Measurements from ENCODE around the gene SCFD1.
A peak's percentile ranks its signal among the peaks of the same experiment; 100 is the strongest.
"Not testable (repeated sequence)": the region's sequence is repeated elsewhere in the genome, so short reads cannot be mapped to it uniquely, and the experiment has no call there.

The SCFD1 gene

DNA sequence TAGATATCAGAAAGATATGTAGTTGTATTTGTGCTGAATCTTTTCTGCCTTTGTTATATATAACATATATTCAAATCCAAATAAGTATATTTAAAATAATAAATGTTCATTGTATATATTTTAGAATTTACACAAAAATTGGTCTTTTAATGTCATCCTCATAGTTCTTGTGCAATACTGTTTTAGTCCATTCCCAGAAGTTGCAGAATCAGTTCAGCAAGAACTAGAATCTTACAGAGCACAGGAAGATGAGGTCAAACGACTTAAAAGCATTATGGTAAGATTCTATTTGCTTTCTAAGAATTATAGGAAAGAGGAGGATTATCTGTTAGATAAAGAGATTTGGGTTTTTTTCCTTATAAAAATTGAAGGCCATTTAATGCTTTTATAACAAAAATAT is 51.0 kb downstream of the SCFD1 start:
- DNase-seq (ENCODE audit: low spot score) = no peak

DNA sequence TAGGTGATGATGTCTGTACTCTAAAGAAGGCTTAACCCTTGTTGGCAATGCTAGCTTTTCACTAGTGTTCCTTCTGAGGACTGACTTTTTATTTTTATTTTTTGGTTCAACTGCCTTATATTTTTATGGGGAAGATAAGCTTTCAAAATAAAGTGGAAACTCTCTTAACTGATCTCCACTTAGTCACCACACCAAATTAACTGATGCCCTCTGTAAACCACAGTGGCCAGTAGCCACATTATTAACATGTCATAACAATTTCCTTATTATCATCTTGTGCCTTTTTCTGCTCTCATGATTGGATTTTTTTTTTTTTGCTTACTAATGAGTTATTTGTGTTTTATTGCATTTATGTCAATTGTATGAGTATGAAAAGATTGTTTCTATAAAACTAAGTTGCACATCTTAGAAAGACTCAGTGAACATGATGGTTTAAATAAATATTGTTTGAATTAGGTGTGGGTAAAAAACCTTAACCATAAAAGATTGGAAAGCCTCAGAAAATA is 56.9 kb downstream of the SCFD1 start:
- no peak for DNase-seq (ENCODE audit: low spot score)

DNA sequence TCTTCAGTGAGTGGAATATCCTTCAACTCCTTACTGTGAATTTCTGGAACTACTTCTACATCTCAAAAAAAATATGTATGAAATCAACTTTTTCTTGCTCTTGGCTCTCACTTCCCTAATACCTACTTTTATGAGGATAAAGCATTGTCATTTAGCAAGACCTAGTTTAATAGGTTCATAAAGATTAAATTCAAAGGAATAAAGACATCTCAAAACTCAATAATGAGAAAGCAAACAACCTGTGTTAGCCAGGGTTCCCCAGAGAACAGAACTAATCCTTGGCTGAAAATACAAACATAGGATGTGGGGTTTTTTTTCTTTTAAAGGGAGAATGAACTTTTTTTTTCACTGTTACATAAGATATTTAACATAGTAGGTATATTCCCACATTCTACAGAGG is 57.9 kb downstream of the SCFD1 start:
- DNase-seq (ENCODE audit: low spot score) = no peak

DNA sequence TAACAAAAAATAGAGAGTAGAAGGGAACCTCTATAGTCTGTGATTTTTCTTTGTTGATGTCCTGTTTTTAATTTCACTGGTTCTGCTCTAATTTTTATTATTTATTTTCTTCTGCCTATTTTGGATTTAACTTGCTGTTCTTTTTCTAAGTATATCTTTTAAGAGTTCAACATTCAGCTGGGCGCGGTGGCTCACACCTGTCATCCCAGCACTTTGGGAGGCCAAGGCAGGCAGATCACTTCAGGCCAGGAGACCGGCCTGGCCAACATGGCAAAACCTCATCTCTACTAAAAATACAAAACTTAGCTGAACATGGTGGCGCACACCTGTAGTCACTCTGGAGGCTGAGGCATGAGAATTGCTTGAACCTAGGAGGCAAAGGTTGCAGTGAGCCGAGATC is 58.7 kb downstream of the SCFD1 start:
- not testable (repeated sequence) for DNase-seq (ENCODE audit: low spot score)

DNA sequence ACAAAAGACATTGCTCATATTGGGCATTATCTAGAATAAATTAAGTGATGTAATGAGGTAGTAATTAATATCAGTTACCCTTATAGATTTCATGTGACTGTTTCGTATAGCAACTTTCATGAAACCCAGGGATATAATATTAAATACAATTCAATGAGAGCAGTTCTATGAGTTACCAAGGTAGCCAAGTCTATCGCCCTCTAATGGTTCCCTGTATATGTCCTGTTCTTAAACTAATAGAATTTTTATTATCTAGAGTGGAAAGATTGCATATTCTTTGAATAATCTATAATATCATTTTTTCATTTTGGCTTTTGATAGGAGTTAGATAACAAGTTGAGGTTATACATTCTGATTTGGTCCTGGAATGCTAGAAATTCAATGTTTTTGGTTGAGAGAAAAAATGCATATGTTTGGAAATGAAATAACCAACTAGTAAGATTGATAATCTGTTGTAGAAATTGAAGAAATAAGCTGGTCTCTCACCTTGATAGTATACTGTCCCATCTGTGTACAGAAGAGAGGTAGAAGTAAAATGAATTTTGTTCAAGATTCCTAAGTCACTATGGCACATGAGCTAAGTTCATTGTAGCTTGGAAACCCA is 59.7 kb downstream of the SCFD1 start:
- DNase-seq (ENCODE audit: low spot score) = peak; percentile 11

DNA sequence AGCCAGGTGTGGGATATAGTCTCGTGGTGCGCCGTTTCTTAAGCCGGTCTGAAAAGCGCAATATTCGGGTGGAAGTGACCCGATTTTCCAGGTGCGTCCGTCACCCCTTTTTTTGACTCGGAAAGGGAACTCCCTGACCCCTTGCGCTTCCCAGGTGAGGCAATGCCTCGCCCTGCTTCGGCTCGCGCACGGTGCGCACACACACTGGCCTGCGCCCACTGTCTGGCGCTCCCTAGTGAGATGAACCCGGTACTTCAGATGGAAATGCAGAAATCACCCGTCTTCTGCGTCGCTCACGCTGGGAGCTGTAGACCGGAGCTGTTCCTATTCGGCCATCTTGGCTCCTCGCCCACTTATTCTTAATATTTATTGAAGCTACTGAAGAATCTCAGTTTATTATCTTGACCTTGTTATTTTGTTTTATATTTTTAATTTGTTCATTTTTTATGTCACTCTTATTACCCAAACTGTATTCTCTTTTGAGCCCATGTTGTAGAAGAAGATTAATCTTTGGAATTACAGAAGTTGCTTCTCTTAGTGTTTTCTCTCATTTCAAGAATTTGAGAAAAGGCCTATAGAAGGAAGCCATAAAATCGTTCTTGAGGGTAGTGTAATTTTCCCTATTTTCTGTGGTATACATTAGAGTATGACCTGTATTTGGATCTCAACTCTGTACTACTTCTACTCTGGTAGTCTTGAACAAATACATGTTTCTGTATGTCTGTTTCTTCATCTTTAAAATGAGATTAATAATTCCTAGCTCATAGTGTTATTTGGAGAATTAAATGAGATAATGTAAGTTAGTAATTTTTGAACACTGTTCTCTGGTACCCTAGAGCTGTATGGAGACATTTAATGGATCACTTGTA is 68.6 kb downstream of the SCFD1 start:
- DNase-seq (ENCODE audit: low spot score) = not testable (repeated sequence)

DNA sequence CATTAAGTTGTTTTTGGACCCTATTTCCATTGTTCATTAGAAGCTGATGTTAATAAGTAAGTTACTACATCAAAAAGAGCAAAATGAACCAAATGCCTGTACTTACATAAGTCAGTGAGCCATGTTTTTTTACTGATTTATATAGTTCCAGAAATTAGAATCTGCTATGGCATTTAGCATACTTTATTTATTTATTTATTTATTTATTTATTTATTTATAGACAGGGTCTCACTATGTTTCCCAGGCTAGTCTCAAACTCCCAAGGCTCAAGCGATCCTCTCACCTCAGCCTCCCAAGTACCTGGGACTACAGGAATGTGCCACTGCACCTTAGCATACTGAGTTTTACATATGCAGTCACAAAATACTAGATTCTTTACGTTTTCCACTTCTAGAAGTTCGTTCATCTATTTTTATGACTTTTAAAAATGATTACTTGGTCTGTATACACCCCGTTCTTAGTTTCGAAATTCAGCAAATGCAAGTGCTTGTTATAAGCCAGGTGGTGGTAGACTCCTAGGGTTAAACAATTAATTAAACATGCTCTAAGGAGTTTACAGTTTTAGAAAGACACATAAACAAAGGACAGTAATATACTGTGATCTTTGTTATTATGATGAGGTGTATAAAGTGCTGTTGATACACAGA is 69.8 kb downstream of the SCFD1 start:
- DNase-seq (ENCODE audit: low spot score) = no peak

DNA sequence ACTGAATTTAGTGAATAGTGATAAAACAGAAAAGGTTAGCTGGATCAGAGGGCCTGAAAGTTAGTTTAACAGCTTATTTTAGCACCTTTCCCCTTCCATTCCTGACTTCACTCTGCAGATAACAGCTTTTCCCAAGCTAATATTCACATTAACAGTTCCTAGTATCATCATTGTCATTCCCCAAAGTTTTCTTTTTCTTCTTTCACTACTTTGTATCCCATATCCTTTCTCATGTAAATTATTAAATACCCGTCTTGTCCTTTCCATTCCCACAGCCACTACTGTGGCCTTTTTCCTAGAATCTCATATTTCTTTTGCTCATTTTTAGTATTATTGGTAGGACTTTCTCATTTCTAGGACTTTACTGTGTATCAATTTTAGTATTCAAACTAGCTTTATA is 70.5 kb downstream of the SCFD1 start:
- no peak for DNase-seq (ENCODE audit: low spot score)

DNA sequence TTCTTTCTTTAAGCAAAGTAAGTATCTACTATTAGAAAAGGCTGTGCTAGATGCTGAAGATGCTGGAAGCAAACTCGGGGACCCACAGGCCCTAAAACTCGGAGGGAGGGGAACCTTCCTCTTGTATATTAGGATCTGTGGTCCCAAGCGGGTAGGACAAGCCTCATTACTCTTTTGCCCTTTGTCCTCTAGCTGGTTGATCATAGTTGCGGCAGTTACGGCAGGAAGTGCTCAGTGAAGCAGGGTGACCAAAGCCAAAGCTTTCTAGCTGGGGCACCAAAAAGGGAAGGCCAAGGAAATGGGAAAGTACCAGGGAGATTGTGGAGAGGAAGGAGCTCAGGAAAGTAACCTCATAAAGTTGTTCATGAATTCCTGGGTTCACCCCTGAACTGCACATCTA is 76.3 kb downstream of the SCFD1 start:
- DNase-seq (ENCODE audit: low spot score) = no peak

DNA sequence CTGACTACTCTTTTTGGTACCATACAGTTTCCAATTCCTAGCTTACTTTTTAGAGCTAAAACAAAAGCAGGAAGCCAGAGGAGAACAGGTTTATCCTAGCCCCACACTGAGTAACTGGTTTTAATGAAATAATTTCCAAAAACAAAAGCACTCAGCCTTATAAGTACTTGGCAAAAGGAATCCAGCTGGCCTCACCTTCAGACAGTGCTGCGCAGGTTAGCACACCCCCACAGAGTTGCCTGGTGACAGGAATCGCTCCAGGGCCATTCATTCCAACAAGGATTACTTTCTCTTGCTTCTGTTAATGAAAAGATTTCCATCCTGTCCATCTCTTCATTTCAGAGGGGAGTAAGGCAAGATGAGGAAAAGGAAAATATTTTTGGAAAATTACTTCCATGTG is 84.6 kb downstream of the SCFD1 start:
- no peak for DNase-seq (ENCODE audit: low spot score)

DNA sequence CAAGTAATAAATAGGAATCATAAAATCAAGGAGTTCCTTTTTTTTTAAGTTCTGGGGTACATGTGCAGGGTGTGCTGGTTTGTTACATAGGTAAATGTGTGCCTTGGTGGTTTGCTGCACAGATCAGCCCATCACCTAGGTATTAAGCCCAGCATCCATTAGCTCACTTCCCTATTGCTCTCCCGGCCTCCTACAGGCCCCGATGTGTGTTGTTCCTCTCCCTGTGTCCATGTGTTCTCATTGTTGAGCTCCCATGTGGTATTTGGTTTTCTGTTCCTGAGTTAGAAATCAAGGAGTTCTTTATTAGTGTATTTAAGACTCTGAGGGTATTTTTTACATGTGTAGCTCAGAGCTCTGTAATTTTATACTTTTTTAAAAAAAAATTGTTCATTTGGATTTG is 86.0 kb downstream of the SCFD1 start:
- no peak for DNase-seq (ENCODE audit: low spot score)

DNA sequence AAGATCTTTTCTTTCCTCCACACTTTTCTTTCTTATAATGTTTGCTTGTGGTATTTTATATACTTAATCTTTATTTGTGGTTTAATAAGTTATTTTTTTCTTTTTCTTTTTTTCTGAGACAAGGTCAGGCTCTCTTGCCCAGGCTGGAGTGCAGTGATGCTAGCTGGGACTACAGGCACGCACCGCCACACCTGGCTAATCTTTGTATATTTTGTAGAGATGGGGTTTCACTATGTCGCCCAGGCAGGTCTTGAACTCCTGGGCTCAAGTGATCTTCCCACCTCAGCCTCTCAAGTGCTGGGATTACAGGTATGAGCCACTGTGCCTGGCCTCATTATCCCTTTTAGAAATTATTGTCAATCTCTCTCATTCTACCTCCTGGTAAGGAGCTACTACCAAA is 87.1 kb downstream of the SCFD1 start:
- no peak for DNase-seq (ENCODE audit: low spot score)

DNA sequence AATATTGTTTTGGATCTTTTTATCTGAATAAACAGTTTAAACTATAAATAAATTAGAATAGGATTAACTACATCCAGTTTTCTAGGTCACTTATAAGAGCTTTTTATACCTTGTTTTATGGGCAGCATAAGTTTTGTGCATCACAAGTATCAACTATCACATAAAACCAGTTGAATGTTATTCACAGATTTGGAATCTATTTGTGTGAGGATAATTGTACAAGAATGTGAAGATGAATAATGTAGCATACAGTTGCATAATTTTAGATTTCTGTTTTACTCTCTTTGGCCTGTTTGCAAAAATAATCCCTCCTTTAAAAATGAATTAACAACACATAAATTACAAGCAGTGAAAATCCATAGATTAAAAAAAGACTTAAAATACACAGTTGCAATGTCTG is 88.8 kb downstream of the SCFD1 start:
- peak; percentile 44 for DNase-seq (ENCODE audit: low spot score)

DNA sequence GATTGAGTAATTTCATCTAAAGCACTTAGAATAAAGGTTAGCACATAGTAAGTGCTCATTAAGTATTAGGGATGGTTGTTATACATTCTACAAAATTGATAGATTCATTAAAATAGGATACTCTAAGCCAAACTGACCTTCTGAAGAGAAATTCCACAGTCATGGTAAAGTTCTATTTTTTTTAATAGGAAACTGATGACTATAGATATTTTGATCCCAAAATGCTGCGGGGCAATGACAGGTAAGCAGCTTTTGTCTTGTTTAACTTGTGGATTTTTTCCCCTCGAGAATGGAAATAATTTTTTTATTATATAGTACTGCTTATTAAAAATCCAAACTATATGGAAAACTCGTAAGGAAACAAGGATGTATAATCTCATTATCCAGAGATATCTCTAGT is 97.0 kb downstream of the SCFD1 start:
- DNase-seq (ENCODE audit: low spot score) = no peak

DNA sequence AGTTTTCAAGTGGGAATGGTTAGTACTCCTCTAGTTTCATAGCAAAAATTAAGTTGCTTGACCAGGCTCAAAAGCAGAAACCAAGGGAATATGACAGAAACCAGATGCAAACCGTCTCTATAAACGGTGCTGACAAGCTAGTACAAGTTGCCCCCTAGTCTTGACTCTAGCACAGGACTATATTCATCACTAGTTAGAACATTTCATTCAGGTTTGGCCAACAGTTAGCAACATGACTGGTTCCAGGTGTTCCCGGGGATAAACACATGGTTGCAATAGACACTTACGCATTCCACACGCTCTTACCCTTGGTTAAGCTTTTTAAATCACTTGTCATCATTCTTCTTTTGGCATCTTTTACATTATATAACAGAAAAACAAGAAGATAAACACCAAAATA is 103.6 kb downstream of the SCFD1 start:
- no peak for DNase-seq (ENCODE audit: low spot score)

DNA sequence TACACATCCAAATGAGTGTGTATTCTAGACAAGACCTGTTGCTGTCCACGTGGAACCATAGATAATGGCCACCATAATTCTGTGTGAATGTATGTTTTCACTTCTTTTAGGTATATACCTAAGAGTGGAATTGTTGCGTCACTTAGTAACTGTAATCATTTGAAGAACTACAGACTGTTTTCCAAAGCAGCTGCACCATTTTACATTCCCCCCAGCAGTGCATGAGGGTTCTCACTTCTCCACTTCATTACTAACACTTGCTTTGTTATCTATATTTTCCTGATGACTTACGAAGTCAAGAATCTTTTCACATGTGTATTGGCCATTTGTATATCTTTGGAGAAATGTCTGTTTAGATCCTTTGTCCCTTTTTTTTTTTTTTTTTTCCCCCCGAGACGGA is 106.4 kb downstream of the SCFD1 start:
- DNase-seq (ENCODE audit: low spot score) = no peak

DNA sequence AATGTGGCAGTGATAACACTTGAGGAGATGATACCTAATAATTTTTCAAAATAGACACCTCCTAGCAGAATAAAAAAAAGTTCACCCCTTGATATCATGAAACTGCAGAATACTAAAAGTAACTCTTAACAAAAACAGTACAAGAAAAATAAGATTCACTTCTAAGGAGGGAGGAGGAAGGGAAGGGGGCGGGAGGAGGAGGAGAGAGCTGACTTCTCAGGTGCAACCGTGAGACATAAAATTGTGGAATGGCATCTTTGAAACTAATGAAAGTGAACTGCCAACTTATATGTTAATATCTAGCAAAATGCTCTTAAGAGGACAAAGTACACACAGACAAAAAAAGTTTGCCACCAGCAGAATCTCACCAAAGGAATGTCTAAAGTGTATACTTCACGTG is 115.8 kb downstream of the SCFD1 start:
- DNase-seq (ENCODE audit: low spot score) = no peak

DNA sequence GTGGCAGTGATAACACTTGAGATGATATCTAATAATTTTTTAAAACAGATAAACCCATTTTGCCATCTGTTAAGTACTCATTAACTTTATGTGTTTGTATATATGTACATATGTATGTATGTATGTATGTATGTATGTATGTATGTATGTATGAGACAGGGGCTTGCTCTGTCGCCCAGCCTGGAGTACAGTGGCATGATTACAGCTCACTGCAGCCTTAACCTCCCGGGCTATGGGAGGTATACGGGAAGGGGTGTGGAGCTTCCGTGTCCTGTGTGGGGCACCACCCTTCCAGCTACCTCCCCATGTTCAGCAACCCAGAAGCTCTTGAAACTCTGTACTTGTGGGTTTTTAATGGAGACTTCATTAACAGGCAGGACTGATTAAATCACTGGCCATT is 116.9 kb downstream of the SCFD1 start:
- DNase-seq (ENCODE audit: low spot score) = no peak

DNA sequence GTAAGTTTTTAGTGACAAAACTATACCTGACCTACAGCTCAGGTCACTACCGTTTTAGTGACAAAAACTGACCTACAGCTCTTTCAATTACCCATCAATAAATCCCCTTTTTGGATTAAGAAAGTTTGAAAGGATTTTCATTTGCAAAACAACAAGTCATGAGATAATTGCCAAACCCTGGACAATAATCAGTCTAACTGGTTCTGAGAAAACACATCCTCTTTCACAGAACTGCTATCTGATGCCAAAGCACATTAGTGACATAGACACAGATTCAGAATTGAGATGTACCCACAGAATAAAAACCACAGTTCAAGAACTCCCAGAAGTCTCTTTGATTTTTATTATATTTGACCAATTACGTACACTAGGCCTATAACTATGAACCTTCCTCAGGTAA is 126.2 kb downstream of the SCFD1 start:
- no peak for DNase-seq (ENCODE audit: low spot score)

DNA sequence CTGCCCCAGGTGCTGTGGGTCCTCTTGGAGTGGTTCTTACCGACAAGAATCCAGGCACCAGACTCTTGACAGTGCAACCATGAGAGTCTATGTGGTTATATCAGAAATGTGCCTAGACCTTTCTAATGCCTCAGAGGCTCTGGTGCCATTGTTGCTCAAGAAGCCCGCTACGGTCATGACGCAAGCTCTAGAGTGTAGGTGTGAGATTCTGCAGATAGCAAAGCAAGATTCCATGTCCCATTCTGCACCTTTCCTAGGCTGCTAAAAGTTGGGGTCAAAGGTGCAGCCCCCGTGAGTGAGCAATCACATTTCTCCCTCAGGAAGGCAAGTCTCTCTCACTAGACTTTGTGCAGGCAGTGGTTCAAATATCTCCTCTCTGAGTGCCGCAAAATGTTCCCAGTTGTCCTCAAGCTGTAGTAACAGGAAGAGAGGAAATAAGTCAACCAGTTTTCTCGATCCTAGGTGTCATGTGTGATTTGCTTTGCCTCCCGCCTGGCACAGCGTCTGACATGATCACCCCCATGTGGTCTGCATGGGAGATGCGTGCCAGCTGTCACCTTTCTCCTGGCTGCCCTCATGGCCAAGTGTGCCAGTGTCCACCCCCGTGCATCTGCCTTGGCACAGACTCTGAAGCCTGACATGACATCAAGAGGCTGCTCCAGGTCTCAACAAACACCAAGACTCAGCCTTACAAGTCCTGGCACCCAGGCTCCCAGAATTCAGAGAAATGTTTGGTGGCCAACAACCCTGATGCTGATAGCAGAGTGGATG is 129.7 kb downstream of the SCFD1 start:
- no peak for DNase-seq (ENCODE audit: low spot score)

DNA sequence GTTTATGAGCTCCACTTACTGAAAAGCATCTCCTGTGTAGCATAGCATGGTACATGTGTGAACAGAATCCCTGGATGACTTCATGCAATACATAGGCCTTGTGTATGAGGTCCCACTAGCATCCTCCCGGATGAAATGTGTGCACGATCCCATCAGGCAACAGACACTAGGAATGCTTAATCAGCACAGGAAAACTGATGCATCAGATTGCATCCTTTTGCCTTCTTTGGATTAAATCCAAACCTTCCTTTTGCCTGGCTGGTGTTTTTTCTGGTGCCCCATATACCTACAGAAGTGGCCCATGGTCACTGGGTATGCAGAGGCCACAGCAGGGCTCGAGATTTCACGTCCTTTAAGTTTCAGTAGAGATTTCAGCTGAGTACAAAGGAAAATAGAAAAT is 131.3 kb downstream of the SCFD1 start:
- DNase-seq (ENCODE audit: low spot score) = no peak

DNA sequence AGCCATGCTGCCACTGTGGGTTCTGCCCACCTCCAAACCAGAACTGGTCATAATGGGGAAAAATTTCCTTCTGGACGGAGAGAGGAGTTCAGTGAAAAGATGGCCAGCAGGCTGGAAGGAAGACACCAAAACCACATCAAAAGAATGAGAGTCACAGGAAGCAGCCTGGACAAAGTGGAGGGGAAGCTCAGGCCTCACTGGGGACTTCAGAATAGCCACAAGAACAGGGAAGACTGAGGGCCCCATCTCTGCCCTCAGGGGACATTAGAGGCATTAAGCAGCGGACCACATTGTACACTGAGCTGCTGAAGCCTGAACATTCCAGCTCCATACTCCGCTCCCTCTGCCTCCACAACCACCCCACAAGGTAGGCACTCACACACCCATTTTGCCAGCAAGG is 132.7 kb downstream of the SCFD1 start:
- no peak for DNase-seq (ENCODE audit: low spot score)
